ENCODE data around the gene CCDC50.

Gene CCDC50

GRCh38 chr3:191320316-191320715, 8.9 kb upstream of the CCDC50 start:
- no peak for DNase-seq

- DNase-seq = no peak
Observed at GRCh38 chr3:191321019-191321767, 8.0 kb upstream of the CCDC50 start.

- no peak for DNase-seq
Observed at GRCh38 chr3:191324936-191325335, 4.3 kb upstream of the CCDC50 start.

- DNase-seq = no peak
Observed at GRCh38 chr3:191327526-191327925, 1.7 kb upstream of the CCDC50 start.

- no peak for DNase-seq
Observed at GRCh38 chr3:191328383-191328961, 722 bp upstream of the CCDC50 start.

- DNase-seq = peak; percentile 9
Observed at GRCh38 chr3:191329654-191330529, 698 bp downstream of the CCDC50 start, which contains the start of gene UTS2B. Gene UTS2B (minus strand): TSS chr3:191330526. CDS start chr3:191282189, 48,337 bp downstream.

GRCh38 chr3:191330530-191331048, 1.4 kb downstream of the CCDC50 start:
- no peak for DNase-seq

- DNase-seq = no peak
Observed at GRCh38 chr3:191331388-191331787, 2.2 kb downstream of the CCDC50 start.

GRCh38 chr3:191333298-191333880, 4.2 kb downstream of the CCDC50 start:
- DNase-seq = no peak

- no peak for DNase-seq
Observed at GRCh38 chr3:191334346-191334893, 5.2 kb downstream of the CCDC50 start.

GRCh38 chr3:191336833-191337232, 7.6 kb downstream of the CCDC50 start:
- no peak for DNase-seq

- no peak for DNase-seq
Observed at GRCh38 chr3:191338177-191338488, 8.9 kb downstream of the CCDC50 start.

- no peak for DNase-seq
Observed at GRCh38 chr3:191339316-191339917, 10.2 kb downstream of the CCDC50 start.

- no peak for DNase-seq
Observed at GRCh38 chr3:191340351-191340750, 11.2 kb downstream of the CCDC50 start.

GRCh38 chr3:191340966-191341365, 11.8 kb downstream of the CCDC50 start:
- no peak for DNase-seq

GRCh38 chr3:191342006-191342405, 12.8 kb downstream of the CCDC50 start:
- DNase-seq = no peak

- DNase-seq = no peak
Observed at GRCh38 chr3:191342411-191342810, 13.2 kb downstream of the CCDC50 start.

GRCh38 chr3:191343115-191343514, 13.9 kb downstream of the CCDC50 start:
- DNase-seq = no peak

- DNase-seq = no peak
Observed at GRCh38 chr3:191343913-191344312, 14.7 kb downstream of the CCDC50 start.

GRCh38 chr3:191345334-191345733, 16.1 kb downstream of the CCDC50 start:
- no peak for DNase-seq

GRCh38 chr3:191347228-191347627, 18.0 kb downstream of the CCDC50 start:
- no peak for DNase-seq

GRCh38 chr3:191348098-191348497, 18.9 kb downstream of the CCDC50 start:
- no peak for DNase-seq

All from NCI-H748 treated with DMSO at 0.1 percent for 48 hours (cell line).